Adipocyte (in vitro differentiated cells): Measurements from ENCODE around the gene ZNF316.

Experiments used
- DNase-seq: peaks from one replicate; pipeline ENCODE4 v3.0.0-alpha.2; 2015; ENCODE audit warnings: low read depth
- H3K27me3 ChIP-seq: replicated peaks from 2 replicates; pipeline ENCODE4 v1.7.0; 2013; ENCODE audit warnings: mild to moderate bottlenecking, low read length, moderate library complexity; ENCODE audit not compliant: control insufficient read depth, insufficient read depth
- H3K36me3 ChIP-seq: 2 replicates; pipeline ENCODE4 v1.7.0; 2013; ENCODE audit warnings: low read length, mild to moderate bottlenecking, moderate library complexity; ENCODE audit not compliant: control insufficient read depth, insufficient read depth, severe bottlenecking
- H3K4me1 ChIP-seq: 2 replicates; pipeline ENCODE4 v1.7.0; 2013; ENCODE audit warnings: mild to moderate bottlenecking, low read length, moderate library complexity; ENCODE audit not compliant: control insufficient read depth, insufficient read depth
- H3K4me3 ChIP-seq: 2 replicates; pipeline ENCODE4 v1.7.0; 2013; ENCODE audit warnings: mild to moderate bottlenecking, low read length, moderate library complexity
- H3K9ac ChIP-seq: 2 replicates; pipeline ENCODE4 v1.7.0; 2013; ENCODE audit warnings: mild to moderate bottlenecking, low read length, moderate library complexity
- H3K9me3 ChIP-seq: 2 replicates; pipeline ENCODE4 v1.7.0; 2013; ENCODE audit warnings: mild to moderate bottlenecking, low read length, moderate library complexity; ENCODE audit not compliant: control insufficient read depth

ZNF316 gene

GRCh38 chr7:6636741-6637543 is at the start of gene ZNF316:
Gene ZNF316, plus strand, starts transcription at chr7:6637318. Its CDS starts 5,092 bp downstream, at chr7:6642410.
- H3K27me3 ChIP-seq, result no peaks in the 10 kb centered on the region
- peaks cover 3% of the 10 kb centered on the region for H3K36me3 ChIP-seq
- peak within 1 kb of the TSS; percentile 89 for H3K9ac ChIP-seq
- peak within 1 kb of the TSS; percentile 88 for H3K4me3 ChIP-seq
- H3K4me1 ChIP-seq, result peaks cover 21% of the 10 kb centered on the region
- DNase-seq, result peak; percentile 87
- no peaks in the 10 kb centered on the region for H3K9me3 ChIP-seq

GRCh38 chr7:6588566-6588965 is 48.6 kb upstream of the ZNF316 start:
- no peak overlapping the region for H3K4me3 ChIP-seq
- H3K9me3 ChIP-seq, result no peaks in the 10 kb centered on the region
- H3K27me3 ChIP-seq, result no peaks in the 10 kb centered on the region
- H3K4me1 ChIP-seq, result peaks cover 10% of the 10 kb centered on the region
- no peak overlapping the region for H3K9ac ChIP-seq
- DNase-seq, result no peak
- H3K36me3 ChIP-seq, result peaks cover 32% of the 10 kb centered on the region

- peak overlapping the region; percentile 94 for H3K9ac ChIP-seq
- no peaks in the 10 kb centered on the region for H3K9me3 ChIP-seq
- H3K27me3 ChIP-seq, result no peaks in the 10 kb centered on the region
- peak overlapping the region; percentile 66 for H3K4me3 ChIP-seq
- DNase-seq, result no peak
- H3K36me3 ChIP-seq, result peaks cover 30% of the 10 kb centered on the region
- peaks cover 10% of the 10 kb centered on the region for H3K4me1 ChIP-seq
Observed at GRCh38 chr7:6589151-6589828, 47.8 kb upstream of the ZNF316 start.

- Histone ChIP-seq H3K27me3 (no peaks in the 10 kb centered on the region), H3K9me3 (no peaks in the 10 kb centered on the region), H3K9ac (peak within 1 kb of the TSS; percentile 94), H3K4me3 (peak within 1 kb of the TSS; percentile 93), H3K4me1 (peaks cover 10% of the 10 kb centered on the region), H3K36me3 (peaks cover 30% of the 10 kb centered on the region)
- peak; percentile 92 for DNase-seq
Observed at GRCh38 chr7:6589829-6590644, 47.1 kb upstream of the ZNF316 start, which contains the start of gene INTS15. Gene INTS15, plus strand, starts transcription at chr7:6590021. Its CDS starts 263 bp downstream, at chr7:6590284.

- peaks cover 10% of the 10 kb centered on the region for H3K4me1 ChIP-seq
- H3K4me3 ChIP-seq, result peak overlapping the region; percentile 93
- DNase-seq, result peak; percentile 44
- H3K27me3 ChIP-seq, result no peaks in the 10 kb centered on the region
- no peaks in the 10 kb centered on the region for H3K9me3 ChIP-seq
- peak overlapping the region; percentile 94 for H3K9ac ChIP-seq
- H3K36me3 ChIP-seq, result peaks cover 34% of the 10 kb centered on the region
Observed at GRCh38 chr7:6590645-6591110, 46.4 kb upstream of the ZNF316 start.

GRCh38 chr7:6600093-6600492 is 37.0 kb upstream of the ZNF316 start:
- Histone ChIP-seq H3K27me3 (no peaks in the 10 kb centered on the region), H3K4me1 (no peaks in the 10 kb centered on the region), H3K36me3 (peaks cover 66% of the 10 kb centered on the region), H3K9me3 (no peaks in the 10 kb centered on the region), H3K9ac (no peak overlapping the region), H3K4me3 (no peak overlapping the region)
- DNase-seq, result no peak

- H3K9me3 ChIP-seq, result no peaks in the 10 kb centered on the region
- H3K36me3 ChIP-seq, result peaks cover 43% of the 10 kb centered on the region
- no peaks in the 10 kb centered on the region for H3K4me1 ChIP-seq
- no peak overlapping the region for H3K9ac ChIP-seq
- H3K4me3 ChIP-seq, result no peak overlapping the region
- no peaks in the 10 kb centered on the region for H3K27me3 ChIP-seq
- DNase-seq, result no peak
Observed at GRCh38 chr7:6604458-6604857, 32.7 kb upstream of the ZNF316 start.

- Histone ChIP-seq H3K4me3 (no peak overlapping the region), H3K27me3 (no peaks in the 10 kb centered on the region), H3K36me3 (peaks cover 27% of the 10 kb centered on the region), H3K9me3 (no peaks in the 10 kb centered on the region), H3K4me1 (no peaks in the 10 kb centered on the region), H3K9ac (no peak overlapping the region)
- DNase-seq, result no peak
Observed at GRCh38 chr7:6606866-6607583, 30.1 kb upstream of the ZNF316 start.

- H3K9ac ChIP-seq, result no peak overlapping the region
- no peaks in the 10 kb centered on the region for H3K9me3 ChIP-seq
- no peak for DNase-seq
- H3K4me3 ChIP-seq, result no peak overlapping the region
- no peaks in the 10 kb centered on the region for H3K4me1 ChIP-seq
- H3K27me3 ChIP-seq, result no peaks in the 10 kb centered on the region
- peaks cover 20% of the 10 kb centered on the region for H3K36me3 ChIP-seq
Observed at GRCh38 chr7:6607651-6608051, 29.5 kb upstream of the ZNF316 start.

- Histone ChIP-seq H3K4me1 (no peaks in the 10 kb centered on the region), H3K9me3 (no peaks in the 10 kb centered on the region), H3K4me3 (no peak overlapping the region), H3K36me3 (peaks cover 19% of the 10 kb centered on the region), H3K27me3 (no peaks in the 10 kb centered on the region), H3K9ac (no peak overlapping the region)
- DNase-seq, result no peak
Observed at GRCh38 chr7:6608081-6608480, 29.0 kb upstream of the ZNF316 start.
